Hindlimb muscle (tissue), 1 donor: ENCODE data around the gene KRTAP5-3. TPM values are rescaled to one million over a fixed set of nuclear protein-coding genes. Genes with fewer than 3 reads are reported as not detected.
A peak's percentile ranks its signal among the peaks of the same experiment; 100 is the strongest.

Experiments
- DNase-seq: peaks from one replicate; pipeline ENCODE4 v3.0.0-alpha.2; 2013
- polyA plus RNA-seq: library from polyadenylated mRNA; unstranded; fragments of 120-200 nt; gene quantifications from one replicate; pipeline ENCODE4 v1.2.1, GENCODE V29; 2013; ENCODE audit not compliant: insufficient read length

Gene KRTAP5-3
- polyA plus RNA-seq, 1 donor: not detected

GRCh38 chr11:1563697-1564534 lies 44.3 kb downstream of the KRTAP5-3 start:
- DNase-seq: no peak

- DNase-seq: no peak
Measured at GRCh38 chr11:1563149-1563638, 45.1 kb downstream of the KRTAP5-3 start.

DNA sequence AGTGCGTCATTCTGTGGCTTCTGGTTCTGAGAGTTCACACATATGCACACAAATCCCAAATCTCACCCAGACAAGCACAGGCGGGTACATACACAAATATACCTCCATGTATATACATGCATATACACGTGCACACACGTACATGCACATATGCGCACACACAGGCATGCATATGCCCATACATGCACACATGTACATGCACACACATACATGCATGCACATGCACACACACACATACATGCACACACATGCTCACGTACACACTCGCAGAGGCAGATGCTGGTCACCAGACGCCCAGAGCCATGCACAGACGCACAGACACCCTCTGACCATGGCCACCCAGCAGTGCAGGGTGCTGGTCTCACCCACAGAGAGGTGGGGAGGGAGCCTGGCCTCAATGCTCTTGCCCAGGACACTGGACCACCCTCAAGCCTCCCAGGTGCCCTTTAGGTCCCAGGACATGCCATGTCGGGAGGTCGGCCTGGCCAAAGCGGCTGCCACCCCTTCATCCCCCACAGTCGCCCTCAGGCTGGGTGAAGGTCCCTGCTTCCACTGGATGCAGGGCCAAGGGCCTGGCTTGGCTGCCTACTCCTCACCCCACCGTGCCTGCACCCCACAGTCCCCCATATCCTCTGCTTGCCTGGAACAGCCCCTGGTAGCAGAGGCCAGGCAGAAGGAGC lies 45.7 kb downstream of the KRTAP5-3 start:
- DNase-seq: no peak

DNA sequence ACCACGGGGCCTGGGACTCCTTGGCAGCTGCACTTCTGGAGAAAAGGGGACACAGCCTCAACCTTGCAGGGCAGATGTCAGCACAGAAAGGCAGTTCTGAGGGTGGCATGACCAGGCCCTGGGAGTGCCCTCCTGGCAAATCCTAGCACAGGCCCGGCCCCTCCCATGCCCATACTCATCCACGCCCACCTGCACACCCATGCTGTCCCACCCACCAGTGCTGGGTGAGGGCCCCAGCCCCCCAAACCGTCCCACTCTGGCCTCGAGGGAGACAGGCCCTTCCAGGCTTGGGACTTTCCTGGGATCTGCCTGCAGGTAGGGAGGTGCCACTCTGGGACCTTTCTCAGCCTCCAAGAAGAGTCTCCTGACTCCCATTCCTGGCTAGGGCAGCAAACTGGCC lies 46.3 kb downstream of the KRTAP5-3 start:
- DNase-seq: no peak

DNA sequence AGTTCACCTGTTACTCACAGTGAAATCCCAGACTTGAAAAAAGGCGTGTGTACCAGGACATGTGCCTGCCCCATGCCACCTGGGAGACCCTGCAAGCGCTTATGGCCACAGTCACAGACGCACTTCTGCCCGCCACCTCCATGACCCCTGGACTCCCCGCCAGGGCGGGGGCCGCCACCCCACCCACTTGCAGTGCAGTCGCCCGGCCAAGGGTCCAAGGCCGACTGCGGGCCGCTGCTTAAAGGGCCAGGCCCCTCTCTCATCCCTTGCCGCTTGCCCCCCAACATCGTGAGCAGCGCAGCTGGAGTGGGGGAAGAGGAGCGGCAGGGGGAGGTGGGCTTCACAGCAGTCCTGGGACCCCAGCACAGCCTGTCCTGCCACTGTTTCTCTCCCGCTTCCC lies 47.0 kb downstream of the KRTAP5-3 start:
- no peak for DNase-seq

DNA sequence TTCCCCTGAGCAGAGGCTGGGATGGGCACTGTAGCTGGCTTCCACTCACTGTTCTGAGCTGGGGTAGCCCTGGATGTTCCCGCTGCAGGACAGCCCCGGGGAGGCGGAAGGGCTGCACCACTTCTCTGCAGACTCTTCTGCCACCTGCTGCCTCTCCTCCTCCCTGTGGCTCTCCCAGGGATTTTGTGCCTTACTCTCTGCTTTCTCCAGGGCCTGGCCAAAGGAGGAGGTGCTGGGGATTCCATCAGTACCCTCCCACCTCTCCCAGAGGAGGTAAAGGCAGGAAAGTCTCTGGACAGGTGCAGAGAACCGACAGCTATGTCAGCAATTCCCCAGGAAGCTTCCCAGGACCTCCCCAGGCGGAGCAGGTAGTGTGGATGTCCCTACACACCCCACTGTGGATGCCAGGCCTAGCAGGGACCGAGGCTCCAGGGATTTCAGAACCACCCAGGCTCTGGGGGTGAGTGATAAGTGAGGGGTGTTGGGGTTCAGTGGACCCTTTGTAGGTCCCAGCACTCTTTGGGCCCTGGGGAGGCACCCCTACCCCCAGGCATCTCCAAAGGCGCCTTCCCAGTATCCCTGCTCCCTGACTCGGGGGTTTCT lies 47.5 kb downstream of the KRTAP5-3 start:
- DNase-seq: no peak

- no peak for DNase-seq
Measured at GRCh38 chr11:1560002-1560648, 48.1 kb downstream of the KRTAP5-3 start.

- DNase-seq: peak; percentile 67
Measured at GRCh38 chr11:1559111-1559951, 48.9 kb downstream of the KRTAP5-3 start.

DNA sequence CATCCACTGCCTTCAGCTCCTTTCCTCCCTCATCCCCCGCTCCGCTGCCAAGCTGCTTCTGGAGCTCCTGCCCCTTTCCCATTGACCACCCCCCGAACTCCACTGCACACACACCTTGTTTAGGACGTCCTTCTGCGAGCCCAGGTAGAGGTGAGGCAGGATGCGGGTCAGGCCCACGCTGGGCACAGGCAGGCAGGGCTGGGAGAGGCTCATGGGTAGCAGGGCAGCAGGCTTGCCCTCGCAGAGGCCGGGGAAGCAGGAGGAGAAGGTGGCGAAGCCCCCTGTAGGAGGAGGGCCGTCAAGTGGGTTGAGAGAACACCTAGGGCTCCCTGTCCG lies 49.5 kb downstream of the KRTAP5-3 start:
- no peak for DNase-seq

DNA sequence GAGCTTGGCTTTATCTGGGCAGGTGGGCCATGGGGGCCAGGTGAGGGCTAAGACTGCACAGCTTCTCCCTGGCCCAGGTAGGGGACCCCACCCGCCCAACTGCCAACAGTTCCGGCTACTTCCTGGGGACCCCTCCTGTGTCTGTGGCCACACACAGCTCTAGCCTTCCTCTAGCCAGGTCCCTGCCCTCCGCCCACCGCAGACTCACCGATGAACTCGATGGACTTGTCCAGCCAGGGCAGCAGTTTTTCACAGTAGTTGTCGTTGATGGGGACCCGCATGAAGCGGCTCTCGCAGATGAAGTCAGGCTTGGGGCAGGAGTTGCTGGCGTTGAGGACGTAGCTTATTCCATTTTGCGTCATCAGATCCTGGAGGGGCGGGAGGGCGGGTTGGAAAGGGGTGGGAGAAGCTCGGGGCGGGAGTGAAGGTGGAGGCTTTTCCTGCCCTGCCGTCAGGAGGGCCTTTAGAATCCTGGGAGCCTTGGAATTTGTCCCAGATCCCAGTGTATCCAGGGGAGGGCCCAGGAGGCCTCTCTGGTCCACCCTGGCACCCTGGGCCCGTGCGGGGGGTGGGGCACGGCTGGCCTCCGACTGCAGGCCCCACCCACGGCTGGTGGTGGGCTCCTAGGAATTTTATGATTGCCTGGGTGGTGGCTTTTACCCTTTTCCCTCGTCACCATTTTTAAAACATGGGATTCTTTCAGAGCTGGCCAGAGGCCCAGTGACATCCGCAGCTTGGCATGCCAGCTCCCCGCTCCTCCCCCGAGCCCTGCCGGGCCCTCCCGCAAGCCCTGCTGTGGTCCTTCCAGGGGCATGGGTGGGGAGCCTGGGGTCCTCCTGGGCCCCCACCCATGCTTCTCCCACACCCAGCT lies 50.1 kb downstream of the KRTAP5-3 start:
- no peak for DNase-seq

Other genes starting within 250 kb of the KRTAP5-3 start
- gene BRSK2, start 218.5 kb downstream of the KRTAP5-3 start, polyA plus RNA-seq: 1.1 TPM
- 24.8 TPM for gene MOB2, start 121.7 kb downstream of the KRTAP5-3 start, polyA plus RNA-seq
- gene DUSP8, start 36.2 kb downstream of the KRTAP5-3 start, polyA plus RNA-seq: 28.4 TPM
- 1.4 TPM for gene KRTAP5-1, start 23.2 kb downstream of the KRTAP5-3 start, polyA plus RNA-seq
- gene KRTAP5-2, start 10.2 kb downstream of the KRTAP5-3 start, polyA plus RNA-seq: not detected
- gene KRTAP5-4, start 13.7 kb upstream of the KRTAP5-3 start, polyA plus RNA-seq: not detected
- gene KRTAP5-5, start 21.3 kb upstream of the KRTAP5-3 start, polyA plus RNA-seq: not detected
- 0.49 TPM for gene KRTAP5-6, start 88.7 kb upstream of the KRTAP5-3 start, polyA plus RNA-seq
- 0.19 TPM for gene IFITM10, start 142.1 kb upstream of the KRTAP5-3 start, polyA plus RNA-seq
- gene CTSD, start 155.5 kb upstream of the KRTAP5-3 start, polyA plus RNA-seq: 137 TPM
- 0.44 TPM for gene SYT8, start 226.5 kb upstream of the KRTAP5-3 start, polyA plus RNA-seq
- gene TNNI2, start 230.5 kb upstream of the KRTAP5-3 start, polyA plus RNA-seq: 3,747 TPM
- 77.7 TPM for gene LSP1, start 244.6 kb upstream of the KRTAP5-3 start, polyA plus RNA-seq